ENCODE data around the gene NME2. TPM values are rescaled to one million over a fixed set of nuclear protein-coding genes. Genes with fewer than 3 reads are reported as not detected.

The NME2 gene
- total and polyA plus RNA-seq, 10 of the 15 experiments (the other 5 are each of a cell fraction or from before 2014, with no cell fraction given) = 497 to 1,030 (median 786) TPM

DNA sequence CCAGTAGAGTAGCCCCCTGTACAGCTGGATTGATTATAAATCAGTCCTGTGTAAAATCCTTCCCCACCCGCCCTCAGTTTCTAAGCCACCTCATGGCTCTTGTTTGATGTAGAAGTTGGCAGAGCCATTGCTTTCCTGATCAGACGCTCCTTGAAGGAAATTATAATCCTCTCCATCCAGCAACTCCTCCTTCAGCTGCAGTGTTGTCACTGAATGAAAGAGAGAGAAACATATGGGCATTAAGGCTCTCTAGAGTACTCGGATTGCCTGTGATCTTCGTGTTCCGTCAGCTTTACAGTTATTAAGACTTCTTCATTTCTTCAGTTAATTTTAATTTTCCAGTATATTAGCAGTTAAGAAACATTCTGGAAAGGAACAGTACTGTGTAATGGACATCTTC lies 14.3 kb downstream of the NME2 start (continued):
- TF ChIP-seq, protein P1, sequence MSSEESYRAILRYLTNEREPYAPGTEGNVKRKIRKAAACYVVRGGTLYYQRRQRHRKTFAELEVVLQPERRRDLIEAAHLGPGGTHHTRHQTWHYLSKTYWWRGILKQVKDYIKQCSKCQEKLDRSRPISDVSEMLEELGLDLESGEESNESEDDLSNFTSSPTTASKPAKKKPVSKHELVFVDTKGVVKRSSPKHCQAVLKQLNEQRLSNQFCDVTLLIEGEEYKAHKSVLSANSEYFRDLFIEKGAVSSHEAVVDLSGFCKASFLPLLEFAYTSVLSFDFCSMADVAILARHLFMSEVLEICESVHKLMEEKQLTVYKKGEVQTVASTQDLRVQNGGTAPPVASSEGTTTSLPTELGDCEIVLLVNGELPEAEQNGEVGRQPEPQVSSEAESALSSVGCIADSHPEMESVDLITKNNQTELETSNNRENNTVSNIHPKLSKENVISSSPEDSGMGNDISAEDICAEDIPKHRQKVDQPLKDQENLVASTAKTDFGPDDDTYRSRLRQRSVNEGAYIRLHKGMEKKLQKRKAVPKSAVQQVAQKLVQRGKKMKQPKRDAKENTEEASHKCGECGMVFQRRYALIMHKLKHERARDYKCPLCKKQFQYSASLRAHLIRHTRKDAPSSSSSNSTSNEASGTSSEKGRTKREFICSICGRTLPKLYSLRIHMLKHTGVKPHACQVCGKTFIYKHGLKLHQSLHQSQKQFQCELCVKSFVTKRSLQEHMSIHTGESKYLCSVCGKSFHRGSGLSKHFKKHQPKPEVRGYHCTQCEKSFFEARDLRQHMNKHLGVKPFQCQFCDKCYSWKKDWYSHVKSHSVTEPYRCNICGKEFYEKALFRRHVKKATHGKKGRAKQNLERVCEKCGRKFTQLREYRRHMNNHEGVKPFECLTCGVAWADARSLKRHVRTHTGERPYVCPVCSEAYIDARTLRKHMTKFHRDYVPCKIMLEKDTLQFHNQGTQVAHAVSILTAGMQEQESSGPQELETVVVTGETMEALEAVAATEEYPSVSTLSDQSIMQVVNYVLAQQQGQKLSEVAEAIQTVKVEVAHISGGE (CRISPR knock-in tag; IDR thresholded peaks at IDR 0.05) = no peak

DNA sequence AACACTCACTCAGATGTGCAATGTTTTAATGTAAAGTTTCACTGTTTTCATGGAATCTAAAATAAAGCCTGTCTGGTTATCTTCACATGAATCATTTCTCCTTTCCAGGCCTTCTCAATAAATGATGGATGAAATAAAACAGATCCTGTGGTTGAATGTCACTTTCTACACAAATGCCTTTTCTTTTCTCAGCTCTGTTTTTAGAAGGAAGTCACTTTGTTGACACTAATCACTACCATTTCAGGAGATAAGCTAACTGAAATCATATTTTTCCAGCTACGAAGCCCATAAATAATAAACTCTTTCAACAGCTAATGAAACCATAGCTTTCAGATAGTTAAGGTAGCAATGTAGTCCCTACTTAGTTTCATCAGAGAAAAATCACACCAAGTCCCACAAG lies 17.9 kb downstream of the NME2 start:
- WGBS (ENCODE audit: insufficient coverage, insufficient replicate concordance, low lambda C conversion rate, missing lambda C conversion rate) = 100% methylated on average over 1 of the region's 1 CpG
- Histone ChIP-seq H3K4me2 (ENCODE audit: control insufficient read depth, insufficient read depth) (no peak overlapping the region), H3K27ac (ENCODE audit: control insufficient read depth, insufficient read depth) (no peak overlapping the region), H3K79me2 (ENCODE audit: control insufficient read depth, insufficient read depth, low read length) (no peaks in the 10 kb centered on the region), H3K9me3 (replicated peaks; ENCODE audit: control insufficient read depth, insufficient read depth, low read length) (no peaks in the 10 kb centered on the region), H2AFZ (ENCODE audit: control insufficient read depth, low read depth, low read length) (no peak overlapping the region), H3K9ac (ENCODE audit: control insufficient read depth, insufficient read depth, low read length) (no peak overlapping the region), H3K27me3 (replicated peaks in 1 of 2; ENCODE audit: control insufficient read depth in 2 of 2, insufficient read depth in 2 of 2, low read length in 1 of 2) (no peaks in the 10 kb centered on the region), H3K4me1 (ENCODE audit: control insufficient read depth, insufficient read depth, low read length) (no peaks in the 10 kb centered on the region), H4K20me1 (ENCODE audit: control insufficient read depth, insufficient read depth) (no peaks in the 10 kb centered on the region), H3K36me3 (ENCODE audit: control insufficient read depth in 2 of 2, insufficient read depth in 2 of 2, low read length in 1 of 2) (peaks cover 2 to 7% of the 10 kb centered on the region in 2 experiments; a peak in 3 of 4 replicates), H3K4me3 (no peak overlapping the region)
- RAD21 ChIA-PET (ENCODE audit: unreplicated experiment) = no interaction called here
- CTCF ChIA-PET = interaction anchor here (1.3 kb wide), 1 partner anchor 9 kb away, joined by 3 read pairs; no protein-coding TSS in a partner anchor
- FAIRE-seq = no peak
- DNase-seq (ENCODE audit: low read depth, low spot score) = no peak
- SMC1A ChIA-PET (ENCODE audit: uncharacterized antibody, unreplicated experiment) = interaction anchor here (0.7 to 1.3 kb wide), 2 partner anchors 31 to 48 kb away, joined by 3 to 4 read pairs; partner anchors contain the start of gene NME1
- in situ Hi-C loops (cut with MboI) (loop anchor here (10.0 kb wide), 1 partner anchor 351 kb away; no protein-coding TSS in a partner anchor), intact Hi-C loops (cut with micrococcal nuclease; ENCODE audit: unreplicated experiment) (no loop called here)
- BruUV-seq (replicated peaks) = no TSS peak
- POLR2A ChIA-PET = interaction anchor here (1.1 kb wide), 1 partner anchor 8 kb away, joined by 4 read pairs; no protein-coding TSS in a partner anchor
- ATAC-seq = no peak
- TF ChIP-seq NRF1 (conservative IDR thresholded peaks at IDR 0.05; ENCODE audit: low read depth, low read length) = no peak
- TF ChIP-seq HDAC6 (IDR thresholded peaks at IDR 0.05; ENCODE audit: unreplicated experiment) = no peak
- TF ChIP-seq, protein P2, sequence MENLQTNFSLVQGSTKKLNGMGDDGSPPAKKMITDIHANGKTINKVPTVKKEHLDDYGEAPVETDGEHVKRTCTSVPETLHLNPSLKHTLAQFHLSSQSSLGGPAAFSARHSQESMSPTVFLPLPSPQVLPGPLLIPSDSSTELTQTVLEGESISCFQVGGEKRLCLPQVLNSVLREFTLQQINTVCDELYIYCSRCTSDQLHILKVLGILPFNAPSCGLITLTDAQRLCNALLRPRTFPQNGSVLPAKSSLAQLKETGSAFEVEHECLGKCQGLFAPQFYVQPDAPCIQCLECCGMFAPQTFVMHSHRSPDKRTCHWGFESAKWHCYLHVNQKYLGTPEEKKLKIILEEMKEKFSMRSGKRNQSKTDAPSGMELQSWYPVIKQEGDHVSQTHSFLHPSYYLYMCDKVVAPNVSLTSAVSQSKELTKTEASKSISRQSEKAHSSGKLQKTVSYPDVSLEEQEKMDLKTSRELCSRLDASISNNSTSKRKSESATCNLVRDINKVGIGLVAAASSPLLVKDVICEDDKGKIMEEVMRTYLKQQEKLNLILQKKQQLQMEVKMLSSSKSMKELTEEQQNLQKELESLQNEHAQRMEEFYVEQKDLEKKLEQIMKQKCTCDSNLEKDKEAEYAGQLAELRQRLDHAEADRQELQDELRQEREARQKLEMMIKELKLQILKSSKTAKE (IDR thresholded peaks at IDR 0.05; ENCODE audit: low read depth, poor library complexity, severe bottlenecking) = no peak
- TF ChIP-seq, protein P3, sequence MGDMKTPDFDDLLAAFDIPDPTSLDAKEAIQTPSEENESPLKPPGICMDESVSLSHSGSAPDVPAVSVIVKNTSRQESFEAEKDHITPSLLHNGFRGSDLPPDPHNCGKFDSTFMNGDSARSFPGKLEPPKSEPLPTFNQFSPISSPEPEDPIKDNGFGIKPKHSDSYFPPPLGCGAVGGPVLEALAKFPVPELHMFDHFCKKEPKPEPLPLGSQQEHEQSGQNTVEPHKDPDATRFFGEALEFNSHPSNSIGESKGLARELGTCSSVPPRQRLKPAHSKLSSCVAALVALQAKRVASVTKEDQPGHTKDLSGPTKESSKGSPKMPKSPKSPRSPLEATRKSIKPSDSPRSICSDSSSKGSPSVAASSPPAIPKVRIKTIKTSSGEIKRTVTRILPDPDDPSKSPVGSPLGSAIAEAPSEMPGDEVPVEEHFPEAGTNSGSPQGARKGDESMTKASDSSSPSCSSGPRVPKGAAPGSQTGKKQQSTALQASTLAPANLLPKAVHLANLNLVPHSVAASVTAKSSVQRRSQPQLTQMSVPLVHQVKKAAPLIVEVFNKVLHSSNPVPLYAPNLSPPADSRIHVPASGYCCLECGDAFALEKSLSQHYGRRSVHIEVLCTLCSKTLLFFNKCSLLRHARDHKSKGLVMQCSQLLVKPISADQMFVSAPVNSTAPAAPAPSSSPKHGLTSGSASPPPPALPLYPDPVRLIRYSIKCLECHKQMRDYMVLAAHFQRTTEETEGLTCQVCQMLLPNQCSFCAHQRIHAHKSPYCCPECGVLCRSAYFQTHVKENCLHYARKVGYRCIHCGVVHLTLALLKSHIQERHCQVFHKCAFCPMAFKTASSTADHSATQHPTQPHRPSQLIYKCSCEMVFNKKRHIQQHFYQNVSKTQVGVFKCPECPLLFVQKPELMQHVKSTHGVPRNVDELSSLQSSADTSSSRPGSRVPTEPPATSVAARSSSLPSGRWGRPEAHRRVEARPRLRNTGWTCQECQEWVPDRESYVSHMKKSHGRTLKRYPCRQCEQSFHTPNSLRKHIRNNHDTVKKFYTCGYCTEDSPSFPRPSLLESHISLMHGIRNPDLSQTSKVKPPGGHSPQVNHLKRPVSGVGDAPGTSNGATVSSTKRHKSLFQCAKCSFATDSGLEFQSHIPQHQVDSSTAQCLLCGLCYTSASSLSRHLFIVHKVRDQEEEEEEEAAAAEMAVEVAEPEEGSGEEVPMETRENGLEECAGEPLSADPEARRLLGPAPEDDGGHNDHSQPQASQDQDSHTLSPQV (IDR thresholded peaks at IDR 0.05) = no peak
- no peak for TF ChIP-seq WRNIP1 (IDR thresholded peaks at IDR 0.05; ENCODE audit: borderline replicate concordance, low read depth, low read length)
- TF ChIP-seq, protein P4, sequence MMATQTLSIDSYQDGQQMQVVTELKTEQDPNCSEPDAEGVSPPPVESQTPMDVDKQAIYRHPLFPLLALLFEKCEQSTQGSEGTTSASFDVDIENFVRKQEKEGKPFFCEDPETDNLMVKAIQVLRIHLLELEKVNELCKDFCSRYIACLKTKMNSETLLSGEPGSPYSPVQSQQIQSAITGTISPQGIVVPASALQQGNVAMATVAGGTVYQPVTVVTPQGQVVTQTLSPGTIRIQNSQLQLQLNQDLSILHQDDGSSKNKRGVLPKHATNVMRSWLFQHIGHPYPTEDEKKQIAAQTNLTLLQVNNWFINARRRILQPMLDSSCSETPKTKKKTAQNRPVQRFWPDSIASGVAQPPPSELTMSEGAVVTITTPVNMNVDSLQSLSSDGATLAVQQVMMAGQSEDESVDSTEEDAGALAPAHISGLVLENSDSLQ (IDR thresholded peaks at IDR 0.05) = no peak
- TF ChIP-seq, protein P5, sequence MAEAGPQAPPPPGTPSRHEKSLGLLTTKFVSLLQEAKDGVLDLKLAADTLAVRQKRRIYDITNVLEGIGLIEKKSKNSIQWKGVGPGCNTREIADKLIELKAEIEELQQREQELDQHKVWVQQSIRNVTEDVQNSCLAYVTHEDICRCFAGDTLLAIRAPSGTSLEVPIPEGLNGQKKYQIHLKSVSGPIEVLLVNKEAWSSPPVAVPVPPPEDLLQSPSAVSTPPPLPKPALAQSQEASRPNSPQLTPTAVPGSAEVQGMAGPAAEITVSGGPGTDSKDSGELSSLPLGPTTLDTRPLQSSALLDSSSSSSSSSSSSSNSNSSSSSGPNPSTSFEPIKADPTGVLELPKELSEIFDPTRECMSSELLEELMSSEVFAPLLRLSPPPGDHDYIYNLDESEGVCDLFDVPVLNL (IDR thresholded peaks at IDR 0.05; ENCODE audit: low read depth, low read length) = no peak

Measured in GM12878 (cell line).